Stimulated activated effector memory CD8-positive, alpha-beta T cell treated with anti-CD3 and anti-CD28 coated beads, Interleukin-12 subunit alpha, Interleukin-12 subunit beta, amount 100 ng/mL, for 72 hours (primary cell): Measurements from ENCODE around the gene HJURP.
"Not testable (repeated sequence)": the region's sequence is repeated elsewhere in the genome, so short reads cannot be mapped to it uniquely, and the experiment has no call there.

Source experiments
- ATAC-seq: fragments of 150-1000 bp; cut with Tn5 transposase; 2 replicates; pipeline ENCODE4 v1.10.0; 2021
- DNase-seq, 2 donors: peaks; one replicate each; pipeline ENCODE4 v3.0.0; 2021 to 2022; ENCODE audit warnings: low spot score in 2 of 2
- H3K27ac Mint-ChIP-seq: one replicate; pipeline ENCODE4 v1.8.0; 2022; ENCODE audit warnings: mild to moderate bottlenecking, mixed read lengths
- H3K36me3 Mint-ChIP-seq: one replicate; pipeline ENCODE4 v1.8.0; 2022; ENCODE audit warnings: mild to moderate bottlenecking, mixed read lengths
- H3K4me1 Mint-ChIP-seq: one replicate; pipeline ENCODE4 v1.8.0; 2022; ENCODE audit warnings: mixed read lengths
- H3K4me3 Mint-ChIP-seq: one replicate; pipeline ENCODE4 v1.8.0; 2022; ENCODE audit warnings: mild to moderate bottlenecking, mixed read lengths
- H3K9me3 Mint-ChIP-seq: one replicate; pipeline ENCODE4 v1.8.0; 2022; ENCODE audit warnings: mixed read lengths

Gene HJURP, protein sequence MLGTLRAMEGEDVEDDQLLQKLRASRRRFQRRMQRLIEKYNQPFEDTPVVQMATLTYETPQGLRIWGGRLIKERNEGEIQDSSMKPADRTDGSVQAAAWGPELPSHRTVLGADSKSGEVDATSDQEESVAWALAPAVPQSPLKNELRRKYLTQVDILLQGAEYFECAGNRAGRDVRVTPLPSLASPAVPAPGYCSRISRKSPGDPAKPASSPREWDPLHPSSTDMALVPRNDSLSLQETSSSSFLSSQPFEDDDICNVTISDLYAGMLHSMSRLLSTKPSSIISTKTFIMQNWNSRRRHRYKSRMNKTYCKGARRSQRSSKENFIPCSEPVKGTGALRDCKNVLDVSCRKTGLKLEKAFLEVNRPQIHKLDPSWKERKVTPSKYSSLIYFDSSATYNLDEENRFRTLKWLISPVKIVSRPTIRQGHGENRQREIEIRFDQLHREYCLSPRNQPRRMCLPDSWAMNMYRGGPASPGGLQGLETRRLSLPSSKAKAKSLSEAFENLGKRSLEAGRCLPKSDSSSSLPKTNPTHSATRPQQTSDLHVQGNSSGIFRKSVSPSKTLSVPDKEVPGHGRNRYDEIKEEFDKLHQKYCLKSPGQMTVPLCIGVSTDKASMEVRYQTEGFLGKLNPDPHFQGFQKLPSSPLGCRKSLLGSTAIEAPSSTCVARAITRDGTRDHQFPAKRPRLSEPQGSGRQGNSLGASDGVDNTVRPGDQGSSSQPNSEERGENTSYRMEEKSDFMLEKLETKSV

DNA sequence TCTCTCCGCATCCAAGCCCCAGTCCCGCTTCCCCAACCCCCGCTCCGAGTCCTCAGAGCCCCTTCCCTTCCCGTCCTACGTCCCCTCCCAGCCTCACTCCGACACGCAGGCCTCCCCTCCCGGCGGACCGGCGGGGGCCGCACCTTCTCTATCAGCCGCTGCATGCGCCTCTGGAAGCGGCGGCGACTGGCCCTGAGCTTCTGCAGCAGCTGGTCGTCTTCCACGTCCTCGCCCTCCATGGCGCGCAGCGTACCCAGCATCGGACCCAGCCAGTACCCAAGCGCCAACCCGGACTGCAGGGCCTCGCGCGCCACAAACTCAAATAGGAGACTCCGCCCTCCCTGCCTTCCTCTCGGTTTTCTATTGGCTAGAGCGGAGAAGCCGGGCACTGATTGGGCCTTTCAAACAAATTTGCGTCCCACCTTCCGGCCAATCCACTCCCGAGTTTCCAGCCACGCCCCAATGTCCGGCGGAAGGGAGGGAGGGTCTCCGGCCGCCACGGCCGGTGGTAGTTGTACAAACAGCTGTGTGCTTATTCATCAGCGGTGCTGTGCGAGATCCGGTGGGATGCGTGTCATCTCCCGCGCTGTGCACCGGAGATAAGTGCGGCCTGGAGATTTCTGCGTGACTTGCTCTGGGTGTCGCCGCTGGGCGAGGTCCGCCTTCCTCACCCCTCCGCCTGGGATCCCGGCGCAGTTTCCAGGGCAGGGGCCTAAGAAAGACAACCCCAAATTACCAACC lies at the start of gene HJURP:
Gene HJURP, minus strand, starts transcription at position 295 of the 741 bp plus-strand sequence. Its CDS starts 35 bp downstream, at position 260.
- H3K9me3 Mint-ChIP-seq = no peaks in the 10 kb centered on the region
- H3K4me1 Mint-ChIP-seq = peaks cover 33% of the 10 kb centered on the region
- peak within 1 kb of the TSS; percentile 99 for H3K4me3 Mint-ChIP-seq
- H3K27ac Mint-ChIP-seq = peak within 1 kb of the TSS; percentile 96
- ATAC-seq (peak; percentile 94), DNase-seq (peak; percentile 80 to 96)
- H3K36me3 Mint-ChIP-seq = peaks cover 55% of the 10 kb centered on the region

DNA sequence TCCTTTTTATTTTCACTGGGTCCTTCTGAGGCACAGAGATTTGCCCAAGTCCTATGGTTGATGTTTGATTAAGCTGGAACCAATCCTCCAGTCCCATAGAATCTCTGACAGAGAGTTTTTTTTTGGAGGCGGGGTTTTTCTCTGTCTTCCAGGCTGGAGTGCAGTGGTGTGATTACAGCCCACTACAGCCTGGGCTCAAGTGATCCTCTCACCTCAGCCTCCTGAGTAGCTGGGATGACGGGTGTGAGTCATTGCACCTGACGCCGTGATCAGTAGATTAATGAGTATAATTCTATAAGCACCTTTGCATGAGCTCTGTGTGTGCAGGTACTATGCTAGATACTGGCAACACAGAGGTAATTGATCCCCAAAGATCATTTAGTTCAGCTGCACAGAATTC lies 47.5 kb upstream of the HJURP start:
- H3K27ac Mint-ChIP-seq = no peak overlapping the region
- DNase-seq = no peak
- no peaks in the 10 kb centered on the region for H3K9me3 Mint-ChIP-seq
- H3K4me1 Mint-ChIP-seq = peaks cover 8% of the 10 kb centered on the region
- no peak for ATAC-seq
- no peaks in the 10 kb centered on the region for H3K36me3 Mint-ChIP-seq
- no peak overlapping the region for H3K4me3 Mint-ChIP-seq

DNA sequence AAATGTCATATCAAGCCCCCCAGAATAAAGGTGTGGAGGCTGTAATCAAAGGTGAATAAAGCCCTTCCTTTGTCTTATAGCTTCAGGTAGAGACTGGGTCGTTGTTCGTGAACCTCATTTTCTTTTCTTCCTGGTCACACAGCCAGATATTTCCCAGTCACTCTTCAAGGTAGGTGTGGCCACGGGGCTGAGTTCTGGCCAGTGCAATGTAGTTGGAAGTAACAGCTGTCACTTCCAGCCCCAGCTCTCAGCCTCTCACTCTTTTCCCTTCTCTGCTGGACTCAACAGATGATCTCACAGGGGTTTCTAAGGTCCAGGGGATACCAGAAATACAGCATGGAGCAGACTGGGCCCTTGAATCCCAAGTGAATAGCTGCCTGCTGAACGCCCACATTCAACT lies 47.0 kb upstream of the HJURP start:
- DNase-seq (no peak), ATAC-seq (no peak)
- Mint-ChIP-seq H3K4me1 (peaks cover 8% of the 10 kb centered on the region), H3K9me3 (no peaks in the 10 kb centered on the region), H3K27ac (no peak overlapping the region), H3K4me3 (no peak overlapping the region), H3K36me3 (no peaks in the 10 kb centered on the region)

DNA sequence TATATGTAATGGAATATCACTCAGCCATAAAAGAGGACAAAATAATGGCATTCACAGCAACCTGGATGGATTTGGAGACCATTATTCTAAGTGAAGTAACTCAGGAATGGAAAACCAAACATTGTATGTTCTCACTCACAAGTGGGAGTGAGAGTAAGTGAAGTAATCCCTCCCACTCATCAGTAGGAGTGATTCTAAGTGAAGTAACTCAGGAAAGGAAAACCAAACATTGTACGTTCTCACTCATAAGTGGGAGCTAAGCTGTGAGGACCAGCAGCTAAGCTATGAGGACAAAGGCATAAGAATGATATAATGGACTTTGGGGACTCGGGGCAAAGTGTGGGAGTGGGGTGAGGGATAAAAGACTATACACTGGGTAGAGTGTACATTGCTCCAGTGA lies 41.9 kb upstream of the HJURP start:
- not testable (repeated sequence) for DNase-seq, H3K4me1 Mint-ChIP-seq, H3K27ac Mint-ChIP-seq, H3K36me3 Mint-ChIP-seq, H3K4me3 Mint-ChIP-seq, ATAC-seq, H3K9me3 Mint-ChIP-seq

DNA sequence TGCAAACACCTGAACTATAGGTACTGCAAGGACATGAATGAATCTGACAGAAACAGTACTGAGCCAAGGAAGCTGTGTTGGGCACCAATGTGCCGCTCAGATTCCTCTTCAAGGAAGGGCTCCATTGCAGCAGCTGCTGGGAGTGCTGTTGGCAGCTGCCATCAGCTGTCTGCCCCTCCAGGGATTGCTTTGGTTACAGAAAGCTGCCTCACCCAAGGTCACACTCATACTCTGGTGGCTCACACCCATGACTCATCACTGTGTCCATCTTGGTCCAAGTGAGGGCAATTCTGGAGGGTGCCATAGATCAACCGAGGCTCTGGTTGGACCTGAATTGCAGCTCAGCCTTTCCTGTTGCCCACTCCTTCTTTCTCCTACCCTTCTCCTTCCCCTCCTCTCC lies 38.5 kb upstream of the HJURP start:
- no peak for ATAC-seq
- H3K9me3 Mint-ChIP-seq = no peaks in the 10 kb centered on the region

DNA sequence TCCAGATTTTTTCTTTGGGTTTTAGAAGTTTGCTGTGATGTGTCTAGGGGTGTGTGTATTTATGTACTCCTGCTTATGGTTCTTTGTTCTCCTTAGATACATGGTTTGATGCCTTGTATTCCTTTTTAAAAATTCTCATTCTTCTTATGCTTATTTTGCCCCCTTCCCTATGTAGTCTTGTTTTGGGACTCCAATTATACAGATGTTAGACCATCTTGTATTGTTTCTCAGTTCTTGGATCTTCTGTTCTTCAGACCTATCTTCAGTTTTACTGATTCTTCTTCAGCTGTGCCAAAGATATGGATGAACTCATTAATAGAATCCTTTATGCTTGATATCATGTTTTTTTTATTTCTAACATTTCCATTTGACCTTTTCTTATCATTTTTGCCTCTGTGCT lies 28.0 kb upstream of the HJURP start:
- Mint-ChIP-seq H3K9me3 (peaks cover 25% of the 10 kb centered on the region), H3K36me3 (no peaks in the 10 kb centered on the region)

More for the DNA sequence above, 38.5 kb upstream of the HJURP start:
- Mint-ChIP-seq H3K27ac (no peak overlapping the region), H3K4me3 (no peak overlapping the region), H3K36me3 (no peaks in the 10 kb centered on the region), H3K4me1 (no peaks in the 10 kb centered on the region)
- no peak for DNase-seq

DNA sequence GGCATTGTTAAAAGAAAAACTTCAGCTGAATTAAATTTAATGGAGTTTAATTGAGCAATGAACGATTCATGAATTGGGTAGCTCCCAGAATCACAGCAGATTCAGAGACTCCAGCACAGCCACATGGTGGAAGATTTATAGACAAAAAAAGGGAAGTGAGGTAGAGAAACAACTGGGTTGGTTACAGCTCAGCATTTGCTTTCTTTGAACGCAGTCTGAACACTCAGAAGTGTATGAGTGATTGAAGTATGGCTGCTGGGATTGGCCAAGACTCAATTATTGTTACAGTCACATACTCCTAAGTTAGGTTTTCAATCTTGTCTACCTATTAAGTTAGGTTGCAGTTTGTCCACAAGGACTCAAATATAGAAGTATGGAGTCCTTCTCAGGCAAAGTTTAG lies 17.8 kb upstream of the HJURP start:
- not testable (repeated sequence) for DNase-seq, ATAC-seq, H3K9me3 Mint-ChIP-seq

More for the DNA sequence above, 28.0 kb upstream of the HJURP start:
- ATAC-seq (no peak), DNase-seq (no peak)
- Mint-ChIP-seq H3K27ac (no peak overlapping the region), H3K4me1 (no peaks in the 10 kb centered on the region), H3K4me3 (no peak overlapping the region)

DNA sequence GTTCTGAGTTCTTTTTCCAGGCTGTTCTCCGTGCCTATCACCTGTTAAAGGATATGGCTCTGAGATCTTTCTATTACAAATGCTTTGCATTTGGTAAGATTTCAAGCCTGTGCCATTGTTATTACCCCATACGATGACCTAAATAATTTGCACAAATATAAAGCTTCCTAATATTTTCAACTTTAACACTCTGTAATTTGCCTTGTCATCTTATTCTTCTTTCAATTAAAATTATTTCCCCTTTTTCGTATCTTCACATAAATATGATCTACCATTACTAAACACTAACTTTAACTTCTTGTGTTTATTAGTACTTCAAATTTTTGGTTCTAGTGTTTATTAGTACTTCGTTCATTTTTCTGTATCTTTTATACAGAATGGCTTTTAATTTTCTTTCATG lies 17.1 kb upstream of the HJURP start:
- H3K4me3 Mint-ChIP-seq = no peak overlapping the region
- H3K27ac Mint-ChIP-seq = no peak overlapping the region
- peaks cover 6% of the 10 kb centered on the region for H3K9me3 Mint-ChIP-seq
- DNase-seq (no peak), ATAC-seq (no peak)
- peaks cover 9% of the 10 kb centered on the region for H3K36me3 Mint-ChIP-seq
- peaks cover 9% of the 10 kb centered on the region for H3K4me1 Mint-ChIP-seq

More for the DNA sequence above, 17.8 kb upstream of the HJURP start:
- H3K4me3 Mint-ChIP-seq, H3K27ac Mint-ChIP-seq, H3K4me1 Mint-ChIP-seq, H3K36me3 Mint-ChIP-seq: not testable (repeated sequence)

DNA sequence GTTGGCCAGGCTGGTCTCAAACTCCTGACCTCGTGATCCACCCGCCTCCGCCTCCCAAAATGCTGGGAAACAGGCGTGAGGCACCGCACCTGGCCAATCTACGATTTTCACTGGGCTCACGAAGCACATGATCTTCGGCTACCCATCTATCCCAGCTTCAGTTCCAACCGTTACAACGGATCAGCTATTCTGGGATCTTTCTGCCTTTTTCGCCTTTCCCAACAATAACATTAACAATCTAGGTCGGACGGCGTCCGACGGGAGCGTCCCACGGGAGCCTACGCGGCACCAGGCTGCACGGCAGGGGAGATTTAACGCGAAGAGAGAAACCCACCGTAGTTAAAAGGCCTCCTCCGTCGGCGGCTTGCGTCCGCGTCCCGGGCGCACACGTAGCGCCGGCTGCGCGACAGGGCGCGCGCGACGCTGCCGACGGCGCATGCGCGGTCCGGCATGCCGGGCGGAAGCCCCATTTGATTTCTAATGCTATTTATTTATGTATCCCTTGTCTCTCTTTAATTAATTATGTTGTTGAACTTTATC lies 13.7 kb upstream of the HJURP start, which contains the start of gene MSL3B:
Gene MSL3B, minus strand, starts transcription at position 394 of the 540 bp plus-strand sequence.
- peak; percentile 85 for ATAC-seq
- Mint-ChIP-seq H3K4me3 (peak within 1 kb of the TSS; percentile 81), H3K4me1 (peaks cover 9% of the 10 kb centered on the region), H3K27ac (peak within 1 kb of the TSS; percentile 89), H3K9me3 (peaks cover 6% of the 10 kb centered on the region), H3K36me3 (peaks cover 9% of the 10 kb centered on the region)
- DNase-seq = peak; percentile 42 to 72

DNA sequence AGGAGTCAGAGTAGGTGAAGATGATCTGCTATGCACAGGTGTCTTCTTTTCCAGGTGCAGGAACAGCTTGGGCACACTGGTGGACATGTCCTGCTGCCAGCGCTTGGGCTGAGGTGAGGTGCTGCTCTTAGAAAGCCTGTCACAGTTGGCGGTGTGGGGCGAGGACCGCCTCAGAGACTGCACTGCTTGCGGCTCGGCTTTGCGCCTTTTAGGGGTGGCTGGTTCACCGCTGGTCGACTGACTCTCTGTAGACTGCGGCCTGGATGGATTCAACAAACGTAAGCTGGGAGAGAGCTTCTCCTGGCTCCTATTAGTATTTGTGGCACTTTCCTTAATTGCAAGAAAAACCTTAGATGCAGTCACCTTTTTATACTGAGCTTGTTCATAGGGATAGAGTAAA lies 12.1 kb upstream of the HJURP start:
- Mint-ChIP-seq H3K4me3 (no peak overlapping the region), H3K36me3 (peaks cover 9% of the 10 kb centered on the region), H3K27ac (no peak overlapping the region), H3K9me3 (peaks cover 6% of the 10 kb centered on the region), H3K4me1 (peaks cover 9% of the 10 kb centered on the region)
- no peak for DNase-seq
- no peak for ATAC-seq

DNA sequence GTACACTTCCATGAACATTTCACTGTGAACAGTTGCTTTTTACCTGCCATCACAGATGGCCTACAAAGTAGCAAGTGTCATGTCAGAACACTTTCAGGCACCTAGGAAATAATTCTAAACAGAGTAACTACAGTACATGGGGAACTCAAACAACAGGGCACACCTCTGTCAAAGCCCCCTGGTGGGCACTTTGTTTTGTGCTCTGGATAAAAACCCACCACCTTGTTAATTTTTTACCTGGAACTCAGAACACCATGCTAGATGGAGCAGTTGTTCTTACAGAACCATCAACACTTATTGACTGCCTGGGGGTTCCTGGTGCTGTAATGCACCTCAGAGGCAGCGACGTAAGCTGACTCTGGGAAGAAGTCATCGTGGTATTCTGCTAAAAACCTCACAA lies 11.5 kb upstream of the HJURP start:
- no peak for ATAC-seq
- no peak overlapping the region for H3K27ac Mint-ChIP-seq
- H3K36me3 Mint-ChIP-seq = peaks cover 9% of the 10 kb centered on the region
- H3K4me1 Mint-ChIP-seq = peaks cover 9% of the 10 kb centered on the region
- peaks cover 6% of the 10 kb centered on the region for H3K9me3 Mint-ChIP-seq
- DNase-seq = no peak
- no peak overlapping the region for H3K4me3 Mint-ChIP-seq

DNA sequence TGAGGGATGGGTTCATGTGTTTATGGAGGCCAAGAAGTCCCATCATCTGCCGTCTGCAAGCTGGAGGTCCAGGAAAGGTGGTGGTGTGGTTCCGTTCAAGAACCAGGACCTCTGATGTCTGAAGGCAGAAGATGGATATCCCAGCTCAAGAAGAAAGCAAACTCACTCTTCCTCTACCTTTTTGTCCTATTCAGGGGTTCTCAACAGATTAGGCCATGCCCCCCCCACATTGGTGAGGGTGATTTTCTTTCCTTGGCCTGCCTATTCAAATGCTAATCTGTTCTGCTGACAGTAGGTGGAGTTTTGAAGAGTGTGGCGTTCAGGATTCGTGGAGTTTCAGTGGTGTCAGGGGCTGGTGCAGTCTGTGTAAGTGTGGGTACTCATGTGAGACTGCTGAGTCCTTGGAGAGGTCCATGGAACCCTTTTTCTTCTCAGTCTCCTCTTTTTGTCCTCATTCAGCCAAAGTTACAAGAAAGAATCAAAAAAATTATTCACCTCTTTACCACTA lies 8.0 kb upstream of the HJURP start:
- H3K27ac Mint-ChIP-seq = no peak overlapping the region
- H3K4me3 Mint-ChIP-seq = no peak overlapping the region

DNA sequence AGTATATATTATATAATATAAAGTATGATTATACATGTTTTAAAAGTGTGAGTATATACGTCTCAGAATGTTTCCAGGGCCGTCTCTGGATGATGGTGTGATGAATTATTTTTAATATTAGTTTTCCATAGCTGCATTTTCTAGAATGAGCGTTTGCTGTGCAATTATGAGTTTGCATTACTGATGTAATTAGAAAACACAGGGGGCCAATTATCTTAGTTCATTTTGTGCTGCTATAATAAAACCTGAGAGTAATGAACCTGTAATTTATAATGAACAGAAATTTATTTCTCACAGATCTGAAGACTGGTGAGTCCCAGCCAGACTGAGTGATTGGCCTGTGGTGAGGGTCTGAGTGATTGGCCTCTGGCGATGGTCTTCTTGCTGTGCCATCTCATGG lies 4.0 kb upstream of the HJURP start:
- DNase-seq (no peak), ATAC-seq (no peak)
- no peak overlapping the region for H3K27ac Mint-ChIP-seq
- no peak overlapping the region for H3K4me3 Mint-ChIP-seq
- H3K4me1 Mint-ChIP-seq = peaks cover 26% of the 10 kb centered on the region
- H3K9me3 Mint-ChIP-seq = no peaks in the 10 kb centered on the region
- H3K36me3 Mint-ChIP-seq = peaks cover 15% of the 10 kb centered on the region

More for the DNA sequence above, 8.0 kb upstream of the HJURP start:
- Mint-ChIP-seq H3K36me3 (no peaks in the 10 kb centered on the region), H3K4me1 (peaks cover 3% of the 10 kb centered on the region), H3K9me3 (no peaks in the 10 kb centered on the region)
- DNase-seq (no peak), ATAC-seq (no peak)

DNA sequence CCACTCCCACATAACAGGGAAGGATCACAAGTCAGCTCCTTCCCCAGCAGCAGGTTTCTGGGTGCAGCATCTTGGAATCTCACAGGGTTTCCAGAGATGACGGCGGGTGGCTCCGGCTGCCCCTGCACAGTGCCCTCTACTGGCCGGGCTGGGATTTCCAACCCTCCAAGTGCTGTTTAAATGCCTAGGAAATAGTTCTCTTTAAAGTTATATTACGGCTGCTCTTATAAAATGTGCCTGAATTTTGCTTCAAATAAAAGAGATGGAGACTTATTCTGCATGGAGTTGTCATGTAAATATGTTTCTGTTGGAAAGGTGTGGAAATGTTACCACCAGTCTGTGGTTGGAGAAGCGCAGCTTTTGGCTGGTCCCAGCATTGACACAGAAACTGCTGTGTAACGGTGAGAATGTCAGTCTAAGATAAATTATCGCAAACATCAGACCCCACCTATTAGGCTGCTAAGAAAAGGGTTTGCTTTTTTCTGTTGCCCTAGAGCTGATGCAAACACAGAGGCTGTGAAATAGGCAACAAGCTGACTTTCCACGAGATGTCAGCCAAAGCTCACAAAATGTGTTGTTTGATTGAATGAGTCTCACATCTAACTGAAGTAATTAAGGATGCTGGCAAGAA lies 3.3 kb upstream of the HJURP start:
- Mint-ChIP-seq H3K9me3 (no peaks in the 10 kb centered on the region), H3K4me3 (no peak overlapping the region), H3K27ac (no peak overlapping the region), H3K4me1 (peaks cover 27% of the 10 kb centered on the region), H3K36me3 (peaks cover 22% of the 10 kb centered on the region)
- ATAC-seq = no peak
- peak; percentile 40 to 75 for DNase-seq
